Smooth muscle cell (in vitro differentiated cells): Measurements from ENCODE around the gene MT2A. TPM values are rescaled to one million over a fixed set of nuclear protein-coding genes. Genes with fewer than 3 reads are reported as not detected.

Experiments
- DNase-seq: peaks from one replicate; lab custom pipeline; 2025; ENCODE audit not compliant: unreplicated experiment; lab: John Stamatoyannopoulos, UW
- H2AFZ ChIP-seq: fragments of 200-600 bp; sonication (generic); 2 replicates; pipeline ENCODE4 v1.6.0; 2016; ENCODE audit warnings: antibody characterized with exemption, low read depth, mild to moderate bottlenecking
- H3F3A ChIP-seq: fragments of 200-600 bp; sonication (generic); 2 replicates; pipeline ENCODE4 v1.6.0; 2017; ENCODE audit warnings: antibody characterized with exemption, low read depth
- H3K27ac ChIP-seq: fragments of 200-600 bp; sonication (generic); 2 replicates; pipeline ENCODE4 v1.5.1; 2016; ENCODE audit warnings: low read depth, mild to moderate bottlenecking
- H3K27me3 ChIP-seq: fragments of 200-600 bp; sonication (generic); 2 replicates; pipeline ENCODE4 v1.6.1; 2016; ENCODE audit warnings: low read depth, mild to moderate bottlenecking
- H3K36me3 ChIP-seq: fragments of 200-600 bp; sonication (generic); 2 replicates; pipeline ENCODE4 v1.5.1; 2016; ENCODE audit warnings: low read depth
- H3K4me1 ChIP-seq: fragments of 200-600 bp; sonication (generic); 2 replicates; pipeline ENCODE4 v1.5.1; 2016; ENCODE audit warnings: low read depth
- H3K4me2 ChIP-seq: fragments of 200-600 bp; sonication (generic); 2 replicates; pipeline ENCODE4 v1.6.0; 2016; ENCODE audit warnings: mild to moderate bottlenecking
- H3K4me3 ChIP-seq: fragments of 200-600 bp; sonication (generic); 2 replicates; pipeline ENCODE4 v1.5.1; 2016; ENCODE audit warnings: mild to moderate bottlenecking
- H3K79me2 ChIP-seq: fragments of 200-600 bp; sonication (generic); 2 replicates; pipeline ENCODE4 v1.6.0; 2016; ENCODE audit warnings: low read depth, mild to moderate bottlenecking
- H3K9ac ChIP-seq: fragments of 200-600 bp; sonication (generic); 2 replicates; pipeline ENCODE4 v1.6.0; 2016; ENCODE audit warnings: low read depth
- H3K9me3 ChIP-seq: fragments of 200-600 bp; sonication (generic); replicated peaks from 2 replicates; pipeline ENCODE4 v1.5.1; 2016; ENCODE audit warnings: low read depth
- H4K20me1 ChIP-seq: fragments of 200-600 bp; sonication (generic); 2 replicates; pipeline ENCODE4 v1.6.0; 2016; ENCODE audit warnings: low read depth
- WGBS: methylation state at CpG from one replicate; pipeline ENCODE4 v1.1.7; 2016; ENCODE audit warnings: low lambda C conversion rate; 5-methylcytosine and 5-hydroxymethylcytosine counted together
- polyA plus RNA-seq: library from polyadenylated mRNA; unstranded; fragments of >200 nt; fragmentation: Nextera tagmentation; extraction: Ambion mirVana; gene quantifications from 2 replicates; pipeline ENCODE4 v1.2.1, GENCODE V29; 2016
- total RNA-seq: library from RNA; depleted of rRNA; stranded (reverse); fragments of >200 nt; gene quantifications from 2 replicates; pipeline ENCODE4 v1.2.3, GENCODE V29; 2014
- TF ChIP-seq, protein P1 (sequence below): fragments of 200-600 bp; sonication (generic); IDR thresholded peaks from 2 replicates; pipeline ENCODE4 v1.5.1; 2017; ENCODE audit warnings: borderline replicate concordance, mild to moderate bottlenecking, antibody characterized with exemption; ENCODE audit not compliant: insufficient read depth, poor library complexity, severe bottlenecking

Gene MT2A
- total and polyA plus RNA-seq, 2 experiments from 2014 or later = 14.8 to 225 TPM

DNA sequence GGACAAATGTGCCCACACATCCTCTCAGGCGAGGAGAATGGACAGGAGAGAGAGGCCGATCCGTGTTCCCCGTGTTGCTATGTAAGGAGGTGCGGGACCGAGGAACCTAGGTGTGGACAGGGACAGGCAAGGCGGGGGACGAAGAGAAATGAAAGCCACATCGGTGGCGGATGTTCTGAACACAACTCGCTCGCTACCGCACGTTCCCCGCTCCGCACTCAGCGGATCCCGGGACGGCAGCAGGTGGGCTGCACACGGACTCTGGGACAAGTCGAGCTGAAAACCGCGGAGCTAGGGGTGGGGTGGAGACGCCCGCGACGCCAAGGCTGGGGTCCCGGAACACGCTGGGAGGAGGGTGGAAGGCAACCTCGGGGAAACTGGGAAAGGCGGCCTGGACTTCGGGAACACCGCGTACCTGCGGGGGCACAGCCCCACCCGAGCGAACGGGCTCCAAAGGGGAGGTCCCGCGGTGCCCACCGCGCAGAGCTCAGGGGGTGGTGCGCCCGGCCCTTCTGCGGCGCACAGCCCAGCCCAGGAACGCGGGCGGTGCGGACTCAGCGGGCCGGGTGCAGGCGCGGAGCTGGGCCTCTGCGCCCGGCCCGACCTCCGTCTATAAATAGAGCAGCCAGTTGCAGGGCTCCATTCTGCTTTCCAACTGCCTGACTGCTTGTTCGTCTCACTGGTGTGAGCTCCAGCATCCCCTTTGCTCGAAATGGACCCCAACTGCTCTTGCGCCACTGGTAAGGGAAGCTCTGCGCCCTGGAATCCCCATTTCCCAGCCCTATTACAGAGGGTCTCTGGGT lies 17.0 kb downstream of the MT2A start, which contains the start of gene MT1E:
TSS of gene MT1E (plus strand) at position 642 of the 803 bp plus-strand sequence. CDS start at position 713, 71 bp downstream.
- Histone ChIP-seq H3K36me3 (no peaks in the 10 kb centered on the region), H3K27ac (no peak within 1 kb of the TSS), H4K20me1 (no peaks in the 10 kb centered on the region), H2AFZ (peak within 1 kb of the TSS; percentile 80), H3K9ac (no peak within 1 kb of the TSS), H3K27me3 (peaks cover 10% of the 10 kb centered on the region), H3K9me3 (no peaks in the 10 kb centered on the region), H3K4me1 (peaks cover 10% of the 10 kb centered on the region), H3K4me3 (peak within 1 kb of the TSS; percentile 49), H3K79me2 (no peaks in the 10 kb centered on the region), H3K4me2 (peak within 1 kb of the TSS; percentile 93), H3F3A (peaks cover 3% of the 10 kb centered on the region)
- TF ChIP-seq, protein P1, sequence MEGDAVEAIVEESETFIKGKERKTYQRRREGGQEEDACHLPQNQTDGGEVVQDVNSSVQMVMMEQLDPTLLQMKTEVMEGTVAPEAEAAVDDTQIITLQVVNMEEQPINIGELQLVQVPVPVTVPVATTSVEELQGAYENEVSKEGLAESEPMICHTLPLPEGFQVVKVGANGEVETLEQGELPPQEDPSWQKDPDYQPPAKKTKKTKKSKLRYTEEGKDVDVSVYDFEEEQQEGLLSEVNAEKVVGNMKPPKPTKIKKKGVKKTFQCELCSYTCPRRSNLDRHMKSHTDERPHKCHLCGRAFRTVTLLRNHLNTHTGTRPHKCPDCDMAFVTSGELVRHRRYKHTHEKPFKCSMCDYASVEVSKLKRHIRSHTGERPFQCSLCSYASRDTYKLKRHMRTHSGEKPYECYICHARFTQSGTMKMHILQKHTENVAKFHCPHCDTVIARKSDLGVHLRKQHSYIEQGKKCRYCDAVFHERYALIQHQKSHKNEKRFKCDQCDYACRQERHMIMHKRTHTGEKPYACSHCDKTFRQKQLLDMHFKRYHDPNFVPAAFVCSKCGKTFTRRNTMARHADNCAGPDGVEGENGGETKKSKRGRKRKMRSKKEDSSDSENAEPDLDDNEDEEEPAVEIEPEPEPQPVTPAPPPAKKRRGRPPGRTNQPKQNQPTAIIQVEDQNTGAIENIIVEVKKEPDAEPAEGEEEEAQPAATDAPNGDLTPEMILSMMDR = no peak
- WGBS = 6% methylated on average over 47 of the region's 62 CpGs
- DNase-seq = no peak

DNA sequence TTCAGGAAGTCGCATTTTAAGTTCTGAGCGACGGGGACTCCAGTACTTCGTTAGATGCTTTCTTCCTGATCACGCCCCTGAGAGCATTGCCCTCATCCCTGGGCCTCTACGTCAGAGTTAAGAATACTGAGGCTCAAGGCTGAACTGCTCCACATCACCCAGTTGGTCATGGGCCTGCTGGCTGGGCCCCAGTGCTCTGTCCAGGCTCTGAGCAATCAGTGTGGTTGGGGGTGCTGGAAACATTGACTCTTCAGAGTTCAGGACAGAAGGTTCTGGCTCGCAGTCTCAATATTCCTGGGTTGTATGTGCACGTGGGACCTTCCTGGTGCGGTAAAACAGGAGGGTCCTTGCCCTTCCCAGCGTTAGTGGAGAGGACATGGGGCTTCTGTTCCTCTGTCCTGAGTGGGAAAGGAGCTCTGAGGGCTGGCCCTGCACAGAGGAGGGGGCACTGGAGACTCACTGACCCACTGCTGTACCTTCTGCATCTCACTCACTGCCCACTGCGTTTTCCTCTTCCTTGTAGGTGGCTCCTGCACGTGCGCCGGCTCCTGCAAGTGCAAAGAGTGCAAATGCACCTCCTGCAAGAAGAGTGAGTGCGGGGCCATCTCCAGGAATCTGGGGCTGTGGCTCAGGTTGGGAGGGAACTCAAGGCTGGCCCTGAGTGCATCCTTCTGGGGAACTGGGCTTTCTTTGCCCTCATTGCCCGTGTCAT lies 17.7 kb downstream of the MT2A start:
- H3K4me3 ChIP-seq = peak overlapping the region; percentile 49
- H4K20me1 ChIP-seq = no peaks in the 10 kb centered on the region
- peaks cover 10% of the 10 kb centered on the region for H3K4me1 ChIP-seq
- WGBS = 46% methylated on average over 16 of the region's 16 CpGs
- no peak overlapping the region for H3K27ac ChIP-seq
- peak overlapping the region; percentile 80 for H2AFZ ChIP-seq
- TF ChIP-seq, protein P1 = no peak
- DNase-seq = no peak
- no peaks in the 10 kb centered on the region for H3K79me2 ChIP-seq
- peak overlapping the region; percentile 93 for H3K4me2 ChIP-seq
- no peaks in the 10 kb centered on the region for H3K9me3 ChIP-seq
- peaks cover 11% of the 10 kb centered on the region for H3K27me3 ChIP-seq
- no peak overlapping the region for H3K9ac ChIP-seq
- H3K36me3 ChIP-seq = no peaks in the 10 kb centered on the region
- peaks cover 3% of the 10 kb centered on the region for H3F3A ChIP-seq

DNA sequence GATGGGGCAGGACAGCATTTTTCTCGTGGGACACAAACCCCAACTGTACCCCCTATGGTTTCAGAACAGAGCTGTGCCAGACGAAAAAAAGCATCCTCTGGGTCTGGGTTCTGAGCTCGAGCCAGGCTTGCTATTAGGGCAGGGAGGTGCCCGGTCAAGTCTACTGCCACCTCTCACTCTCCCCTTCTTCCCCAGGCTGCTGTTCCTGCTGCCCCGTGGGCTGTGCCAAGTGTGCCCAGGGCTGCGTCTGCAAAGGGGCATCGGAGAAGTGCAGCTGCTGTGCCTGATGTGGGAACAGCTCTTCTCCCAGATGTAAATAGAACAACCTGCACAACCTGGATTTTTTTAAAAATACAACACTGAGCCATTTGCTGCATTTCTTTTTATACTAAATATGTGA lies 18.3 kb downstream of the MT2A start:
- peaks cover 10% of the 10 kb centered on the region for H3K4me1 ChIP-seq
- no peaks in the 10 kb centered on the region for H3K9me3 ChIP-seq
- peaks cover 17% of the 10 kb centered on the region for H3K27me3 ChIP-seq
- WGBS = 74% methylated on average over 7 of the region's 7 CpGs
- H3K4me3 ChIP-seq = no peak overlapping the region
- H3K4me2 ChIP-seq = no peak overlapping the region
- peaks cover 3% of the 10 kb centered on the region for H3F3A ChIP-seq
- no peak for DNase-seq
- H3K9ac ChIP-seq = no peak overlapping the region
- no peaks in the 10 kb centered on the region for H3K36me3 ChIP-seq
- no peaks in the 10 kb centered on the region for H4K20me1 ChIP-seq
- TF ChIP-seq, protein P1 = no peak
- H2AFZ ChIP-seq = no peak overlapping the region
- no peak overlapping the region for H3K27ac ChIP-seq
- no peaks in the 10 kb centered on the region for H3K79me2 ChIP-seq
